ENCODE data around the gene POPDC3. TPM values are rescaled to one million over a fixed set of nuclear protein-coding genes. Genes with fewer than 3 reads are reported as not detected.

The POPDC3 gene
- total RNA-seq, 4 donors from 2014 or later = 0.79 to 1.8 TPM; not detected in 2

DNA sequence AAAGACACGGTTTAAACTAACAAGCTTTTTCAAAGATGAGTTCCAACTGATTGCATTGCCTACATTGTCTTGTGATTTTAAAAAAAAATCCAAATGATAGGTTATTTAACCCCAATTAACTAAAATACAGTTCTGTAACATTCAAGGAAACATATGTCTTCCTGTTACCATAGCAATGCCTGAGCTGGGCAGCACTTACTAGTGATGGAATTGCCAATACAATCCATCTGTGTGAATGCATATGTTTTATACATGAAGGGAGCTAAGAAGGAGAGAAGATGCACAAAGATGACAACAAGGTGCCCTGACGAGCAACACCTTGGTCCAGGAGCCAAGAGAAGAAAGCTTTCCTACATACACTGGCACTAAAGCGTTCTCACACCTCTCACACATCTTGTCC, 68.7 kb downstream of the POPDC3 start:
- TF ChIP-seq, protein P1, sequence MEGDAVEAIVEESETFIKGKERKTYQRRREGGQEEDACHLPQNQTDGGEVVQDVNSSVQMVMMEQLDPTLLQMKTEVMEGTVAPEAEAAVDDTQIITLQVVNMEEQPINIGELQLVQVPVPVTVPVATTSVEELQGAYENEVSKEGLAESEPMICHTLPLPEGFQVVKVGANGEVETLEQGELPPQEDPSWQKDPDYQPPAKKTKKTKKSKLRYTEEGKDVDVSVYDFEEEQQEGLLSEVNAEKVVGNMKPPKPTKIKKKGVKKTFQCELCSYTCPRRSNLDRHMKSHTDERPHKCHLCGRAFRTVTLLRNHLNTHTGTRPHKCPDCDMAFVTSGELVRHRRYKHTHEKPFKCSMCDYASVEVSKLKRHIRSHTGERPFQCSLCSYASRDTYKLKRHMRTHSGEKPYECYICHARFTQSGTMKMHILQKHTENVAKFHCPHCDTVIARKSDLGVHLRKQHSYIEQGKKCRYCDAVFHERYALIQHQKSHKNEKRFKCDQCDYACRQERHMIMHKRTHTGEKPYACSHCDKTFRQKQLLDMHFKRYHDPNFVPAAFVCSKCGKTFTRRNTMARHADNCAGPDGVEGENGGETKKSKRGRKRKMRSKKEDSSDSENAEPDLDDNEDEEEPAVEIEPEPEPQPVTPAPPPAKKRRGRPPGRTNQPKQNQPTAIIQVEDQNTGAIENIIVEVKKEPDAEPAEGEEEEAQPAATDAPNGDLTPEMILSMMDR (IDR thresholded peaks at IDR 0.05) = no peak
- no peak for TF ChIP-seq POLR2AphosphoS5 (IDR thresholded peaks at IDR 0.05)
- no peak for TF ChIP-seq EP300 (IDR thresholded peaks at IDR 0.05; ENCODE audit: low read depth)
- TF ChIP-seq POLR2A (IDR thresholded peaks at IDR 0.05) = no peak
- Histone ChIP-seq H3K4me1 (peaks cover 0 to 16% (median 8%) of the 10 kb centered on the region in 4 donors), H3K27me3 (no peaks in the 10 kb centered on the region), H3K27ac (no peak overlapping the region), H3K4me3 (no peak overlapping the region), H3K9me3 (no peaks in the 10 kb centered on the region), H3K36me3 (no peaks in the 10 kb centered on the region)
- WGBS, 2 donors (ENCODE audit: low coverage in 1 of 2) = 72 to 88% methylated on average over 3 of the region's 3 CpGs
- intact Hi-C loops (cut with DNase I; ENCODE audit: low total_unique reads) (no loop called here), in situ Hi-C loops (cut with MboI; ENCODE audit: low pct_ligation_motif_present in 1 of 4, low pct_unique_long_range_greater_than_20kb in 1 of 4, low sequenced_read_pairs in 3 of 4) (no loop called here)
- DNase-seq = no peak

GRCh38 chr6:105109955-105110895, 69.6 kb downstream of the POPDC3 start:
- Histone ChIP-seq H3K27me3 (no peaks in the 10 kb centered on the region), H3K36me3 (no peaks in the 10 kb centered on the region), H3K9me3 (no peaks in the 10 kb centered on the region), H3K4me3 (no peak overlapping the region), H3K27ac (no peak overlapping the region), H3K4me1 (peaks cover 0 to 16% (median 8%) of the 10 kb centered on the region in 4 donors)
- 66 to 79% methylated on average over 6 to 8 of the region's 8 CpGs for WGBS, 2 donors (ENCODE audit: low coverage in 1 of 2)
- no peak for DNase-seq
- intact Hi-C loops (cut with DNase I; ENCODE audit: low total_unique reads) (no loop called here), in situ Hi-C loops (cut with MboI; ENCODE audit: low pct_ligation_motif_present in 1 of 4, low pct_unique_long_range_greater_than_20kb in 1 of 4, low sequenced_read_pairs in 3 of 4) (no loop called here)
- TF ChIP-seq EP300 (IDR thresholded peaks at IDR 0.05; ENCODE audit: low read depth) (no peak), POLR2AphosphoS5 (IDR thresholded peaks at IDR 0.05) (no peak), POLR2A (IDR thresholded peaks at IDR 0.05) (no peak)
- TF ChIP-seq, protein P1 (IDR thresholded peaks at IDR 0.05) = no peak

GRCh38 chr6:105108631-105109262, 71.1 kb downstream of the POPDC3 start:
- TF ChIP-seq POLR2AphosphoS5 (IDR thresholded peaks at IDR 0.05) = no peak
- no peak for TF ChIP-seq EP300 (IDR thresholded peaks at IDR 0.05; ENCODE audit: low read depth)
- TF ChIP-seq, protein P1 (IDR thresholded peaks at IDR 0.05) = no peak
- no peak for TF ChIP-seq POLR2A (IDR thresholded peaks at IDR 0.05)
- Histone ChIP-seq H3K4me1 (peaks cover 0 to 16% (median 8%) of the 10 kb centered on the region in 4 donors), H3K27me3 (no peaks in the 10 kb centered on the region), H3K4me3 (no peak overlapping the region), H3K27ac (peak overlapping the region in 1 of 4 donors; percentile 59), H3K9me3 (no peaks in the 10 kb centered on the region), H3K36me3 (no peaks in the 10 kb centered on the region)
- intact Hi-C loops (cut with DNase I; ENCODE audit: low total_unique reads) (no loop called here), in situ Hi-C loops (cut with MboI; ENCODE audit: low pct_ligation_motif_present in 1 of 4, low pct_unique_long_range_greater_than_20kb in 1 of 4, low sequenced_read_pairs in 3 of 4) (no loop called here)
- DNase-seq = no peak
- 37 to 59% methylated on average over 5 to 7 of the region's 7 CpGs for WGBS, 2 donors (ENCODE audit: low coverage in 1 of 2)

Other genes starting within 250 kb of the POPDC3 start
- gene LIN28B, start 222.9 kb downstream of the POPDC3 start, total RNA-seq = not detected
- gene PREP, start 223.1 kb upstream of the POPDC3 start, total RNA-seq = 10 to 100 TPM; 32.9 to 63.2 (median 41.2) TPM

Measured in transverse colon (tissue), 4 donors.